Stimulated activated CD4-positive, alpha-beta T cell treated with anti-CD3 and anti-CD28 coated beads, TNF-alpha, amount 100 ng/mL, for 1 hour (primary cell): ENCODE results near the gene ZMYND8.
A peak's percentile ranks its signal among the peaks of the same experiment; 100 is the strongest.

Experiments used
- DNase-seq, 3 donors: peaks; one replicate each; pipeline ENCODE4 v3.0.0-alpha.2; 2020; ENCODE audit warnings: low read depth in 3 of 3, low spot score in 1 of 3

The ZMYND8 gene

DNA sequence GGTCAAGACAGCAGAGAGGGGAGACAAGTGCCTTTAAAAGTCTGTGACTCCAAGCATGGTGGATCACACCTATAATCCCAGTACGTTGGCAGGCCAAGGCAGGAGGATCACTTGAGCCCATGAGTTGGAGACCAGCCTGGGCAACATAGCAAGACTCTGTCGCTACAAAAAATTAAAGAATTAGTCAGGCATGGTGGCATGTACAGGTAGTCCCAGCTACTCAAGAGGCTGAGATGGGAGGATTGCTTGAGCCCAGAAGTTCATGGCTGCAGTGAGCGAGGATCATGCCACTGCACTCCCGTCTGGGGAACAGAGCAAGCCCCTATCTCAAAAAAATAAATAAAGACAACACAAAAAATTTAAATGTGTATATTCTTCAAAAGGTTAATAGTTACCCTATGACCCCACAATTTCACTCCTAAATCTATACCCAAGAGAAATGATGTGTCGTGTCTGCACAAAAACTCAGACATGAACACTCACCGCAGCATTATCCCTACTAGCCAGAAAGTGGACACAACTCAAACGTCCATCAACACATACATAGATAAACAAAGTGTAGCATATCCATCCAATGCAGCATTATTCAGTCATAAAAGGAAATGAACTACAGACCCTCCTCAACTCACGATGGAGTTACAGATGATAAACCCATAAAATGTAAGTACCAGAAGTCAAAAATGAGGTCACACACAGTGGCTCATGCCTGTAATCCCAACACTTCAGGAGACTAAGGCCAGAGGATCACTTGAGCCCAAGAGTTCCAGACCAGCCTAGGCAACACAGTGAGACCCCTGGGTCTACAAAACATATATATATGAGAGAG, 23.9 kb downstream of the ZMYND8 start:
- DNase-seq = no peak

DNA sequence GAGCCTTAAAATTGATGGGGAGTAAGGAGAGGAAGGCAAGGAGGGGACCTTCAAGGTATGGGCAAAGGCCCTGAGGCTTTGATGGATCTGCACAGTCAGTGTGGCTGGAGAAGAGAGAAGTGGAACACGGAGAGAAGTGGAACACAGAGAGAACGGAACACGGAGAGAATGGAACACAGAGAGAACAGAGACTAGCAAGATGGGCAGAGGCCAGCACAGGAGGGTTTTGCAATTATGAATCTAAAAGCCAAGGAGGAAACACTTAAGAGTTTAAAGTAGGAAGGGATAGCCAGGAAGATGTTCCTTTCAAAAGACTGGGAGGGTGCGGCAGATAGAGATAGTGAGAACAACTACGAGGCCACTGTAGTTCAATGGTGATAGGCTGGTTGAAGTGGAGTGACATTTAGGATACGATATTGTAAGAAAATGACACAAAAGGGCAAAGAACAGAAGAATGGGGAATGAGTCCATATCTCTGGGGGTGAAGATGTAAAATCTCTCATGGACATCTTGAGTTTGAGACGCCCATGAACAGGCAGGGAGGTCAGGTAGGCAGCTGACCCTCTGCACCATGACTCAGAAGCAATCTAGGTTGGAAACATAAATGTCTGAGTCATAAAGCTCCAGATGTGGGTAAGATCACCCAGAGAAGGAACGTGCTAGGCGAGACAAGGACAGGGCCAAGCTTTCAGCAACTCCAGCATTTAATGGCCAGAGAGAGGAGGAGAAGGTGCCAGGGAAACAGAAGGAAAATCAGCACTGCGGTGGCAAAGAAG, 25.4 kb downstream of the ZMYND8 start:
- DNase-seq = no peak

DNA sequence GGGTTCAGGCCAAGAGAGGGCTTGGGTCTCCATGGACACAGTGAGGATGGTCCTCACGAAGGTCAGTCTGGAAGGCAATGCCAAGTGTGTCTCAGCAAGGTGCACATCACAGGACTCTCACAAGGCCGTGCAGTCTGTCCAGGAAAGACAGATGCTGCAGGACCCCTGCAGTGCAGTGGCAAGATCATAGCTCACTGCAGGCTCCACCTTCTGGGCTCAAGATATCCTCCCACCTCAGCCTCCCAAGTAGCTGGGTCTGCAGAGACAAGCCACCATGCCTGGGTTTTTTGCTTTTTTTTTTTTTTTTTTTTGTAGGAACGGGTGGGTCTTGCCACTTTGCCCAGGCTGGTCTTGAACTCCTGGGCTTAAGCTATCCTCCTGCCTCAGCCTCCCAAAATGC, 26.4 kb downstream of the ZMYND8 start:
- DNase-seq = no peak

DNA sequence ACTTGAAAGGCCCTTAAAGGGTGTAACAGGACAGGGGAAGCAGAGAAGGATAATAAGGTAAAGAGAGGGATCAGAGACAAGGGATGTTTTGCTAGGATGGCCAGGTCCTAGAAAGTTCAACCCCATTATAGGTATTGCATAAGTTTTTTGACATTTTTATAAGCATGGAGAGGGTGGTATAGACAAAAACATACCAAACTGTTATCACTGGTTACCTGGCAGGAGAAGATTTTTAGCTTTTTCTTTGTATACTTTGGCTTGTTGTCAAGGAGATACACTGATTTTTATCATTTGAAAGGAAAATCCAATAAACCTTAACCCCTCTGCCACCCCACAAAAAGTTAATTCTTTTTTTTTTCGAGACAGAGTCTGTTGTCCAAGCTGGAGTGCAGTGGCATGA, 28.4 kb downstream of the ZMYND8 start:
- DNase-seq = no peak

DNA sequence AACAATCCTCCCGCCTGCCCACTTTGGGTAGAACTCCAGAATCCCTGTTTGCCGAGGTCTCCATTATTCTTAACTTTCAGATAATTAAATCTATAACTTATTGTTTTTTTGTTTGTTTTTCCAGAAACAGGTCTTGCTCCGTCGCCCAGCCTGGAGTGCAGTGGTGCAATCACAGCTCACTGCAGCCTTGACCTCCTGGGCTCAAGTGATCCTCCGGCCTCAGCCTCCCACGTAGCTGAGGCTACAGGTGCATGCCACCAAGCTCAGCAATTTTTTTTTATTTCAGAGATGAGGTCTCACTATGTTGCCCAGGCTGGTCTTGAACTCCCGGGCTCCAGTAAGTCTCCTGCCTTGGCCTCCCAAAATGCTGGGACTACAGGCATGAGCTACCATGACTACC, 28.8 kb downstream of the ZMYND8 start:
- DNase-seq = no peak

DNA sequence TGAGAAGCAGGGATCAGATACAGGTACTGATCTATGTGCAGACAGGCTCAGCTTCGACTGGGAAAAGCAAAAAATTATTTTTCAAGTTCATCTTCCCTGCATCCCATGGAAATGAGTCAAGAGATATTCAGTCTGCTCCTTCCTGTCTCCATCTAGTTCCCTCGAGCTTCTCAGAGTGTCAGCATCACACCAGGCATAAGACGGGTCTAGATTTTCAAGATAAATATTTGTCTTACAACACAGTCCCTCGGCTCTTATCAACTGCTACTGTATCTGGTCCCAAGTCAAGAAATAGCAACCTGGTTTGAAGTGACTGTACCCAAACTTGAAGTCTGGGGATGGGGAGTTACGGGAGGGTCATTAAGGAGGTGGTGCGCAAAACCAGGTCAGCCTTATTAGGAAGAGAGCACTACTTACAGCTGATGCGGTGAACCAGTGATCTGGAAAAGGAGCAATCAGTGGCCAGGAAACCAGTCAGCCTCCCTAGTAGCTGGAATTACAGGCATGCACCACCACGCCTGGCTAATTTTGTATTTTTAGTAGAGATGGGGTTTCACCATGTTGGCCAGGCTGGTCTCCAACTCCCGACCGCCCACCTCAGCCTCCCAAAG, 29.7 kb downstream of the ZMYND8 start:
- DNase-seq = no peak

DNA sequence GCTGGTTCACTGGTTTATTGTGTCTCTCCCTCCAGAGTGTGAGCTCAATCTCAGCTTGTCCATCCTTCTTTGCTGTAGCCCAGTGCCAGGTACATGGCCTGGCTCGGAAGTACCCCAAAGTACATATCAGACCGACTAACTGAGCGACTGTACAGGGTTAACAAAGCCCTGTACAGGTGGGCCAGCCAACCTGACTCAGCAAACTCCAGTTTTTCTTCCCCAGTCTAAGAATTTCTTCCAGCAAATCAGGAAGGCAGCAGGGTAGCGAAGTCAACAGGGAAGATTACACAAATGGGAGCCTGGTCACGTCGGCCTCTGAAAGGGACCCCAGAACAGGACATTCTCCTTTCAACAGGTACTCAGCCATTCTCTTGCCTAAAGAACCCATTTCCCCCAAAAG, 31.3 kb downstream of the ZMYND8 start:
- no peak for DNase-seq

DNA sequence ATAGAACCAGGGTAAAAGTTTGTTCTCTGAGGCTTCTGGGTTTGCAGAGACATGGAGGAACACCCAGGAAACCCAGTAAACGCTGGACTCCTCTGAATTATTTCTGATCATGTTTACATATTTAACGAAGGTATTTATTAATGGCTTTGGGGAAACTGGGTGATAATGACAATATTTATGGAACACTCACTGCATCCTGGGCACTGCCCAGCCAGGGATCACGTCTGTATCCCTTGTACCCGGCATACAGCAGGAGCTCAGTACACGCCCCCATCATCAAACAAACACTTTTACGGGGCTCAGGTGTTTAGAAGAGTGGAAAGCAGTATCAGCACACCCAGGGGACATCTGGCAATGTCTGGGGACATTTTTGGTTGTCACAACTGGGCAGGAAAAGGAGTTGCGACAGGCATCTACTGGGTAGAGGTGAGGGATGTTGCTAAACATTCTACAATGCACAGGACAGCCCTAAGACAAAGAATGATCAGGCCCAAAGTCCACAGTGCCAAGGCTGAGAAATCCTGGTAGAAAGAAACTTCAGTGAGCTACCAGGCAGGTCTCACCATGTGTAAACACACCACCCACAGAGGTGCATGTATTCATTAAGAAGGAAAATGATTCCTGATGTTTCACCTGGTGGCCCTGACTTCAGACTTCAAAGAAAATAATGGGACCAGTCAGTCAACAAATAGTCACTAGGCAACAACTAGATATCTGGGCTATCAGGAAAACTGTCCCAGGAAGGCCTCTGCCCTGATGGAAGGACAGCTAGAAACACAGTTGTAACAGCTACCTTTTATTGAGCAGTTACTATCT, 35.3 kb downstream of the ZMYND8 start:
- no peak for DNase-seq

DNA sequence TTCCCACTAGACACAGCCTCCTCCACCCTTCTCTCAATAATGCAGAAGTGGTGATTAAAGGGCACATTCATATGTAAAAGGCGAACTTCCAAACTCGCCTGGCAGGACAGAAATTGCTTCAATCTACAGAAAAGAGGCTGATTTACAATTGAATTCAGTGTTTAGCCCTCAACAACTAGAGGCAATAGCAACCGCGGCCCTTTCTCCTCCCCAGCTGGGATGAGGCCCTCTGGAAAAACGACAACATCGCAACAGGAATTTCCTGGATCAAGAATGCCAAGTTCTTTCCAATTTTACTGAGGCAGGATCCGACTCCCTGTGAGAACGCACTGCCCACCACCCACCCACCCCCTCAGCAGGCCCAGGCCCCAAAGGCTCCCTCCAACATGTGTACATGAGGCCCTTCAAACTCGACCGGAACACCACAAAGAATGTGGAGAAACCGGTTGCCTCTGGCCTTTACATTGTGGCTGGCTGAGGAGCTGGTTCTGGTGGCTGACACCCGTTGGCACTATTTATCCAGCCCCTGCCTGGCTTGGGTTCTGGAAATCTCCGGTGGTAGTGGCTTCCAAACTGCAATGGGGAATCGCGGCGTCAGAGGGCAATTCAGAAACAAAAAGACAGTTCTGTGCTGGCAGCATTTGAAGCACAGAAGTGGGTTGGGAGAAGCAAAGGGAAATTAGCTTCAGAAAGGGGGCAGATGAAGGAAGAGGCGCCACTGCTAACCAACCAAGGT, 36.8 kb downstream of the ZMYND8 start:
- DNase-seq = no peak

DNA sequence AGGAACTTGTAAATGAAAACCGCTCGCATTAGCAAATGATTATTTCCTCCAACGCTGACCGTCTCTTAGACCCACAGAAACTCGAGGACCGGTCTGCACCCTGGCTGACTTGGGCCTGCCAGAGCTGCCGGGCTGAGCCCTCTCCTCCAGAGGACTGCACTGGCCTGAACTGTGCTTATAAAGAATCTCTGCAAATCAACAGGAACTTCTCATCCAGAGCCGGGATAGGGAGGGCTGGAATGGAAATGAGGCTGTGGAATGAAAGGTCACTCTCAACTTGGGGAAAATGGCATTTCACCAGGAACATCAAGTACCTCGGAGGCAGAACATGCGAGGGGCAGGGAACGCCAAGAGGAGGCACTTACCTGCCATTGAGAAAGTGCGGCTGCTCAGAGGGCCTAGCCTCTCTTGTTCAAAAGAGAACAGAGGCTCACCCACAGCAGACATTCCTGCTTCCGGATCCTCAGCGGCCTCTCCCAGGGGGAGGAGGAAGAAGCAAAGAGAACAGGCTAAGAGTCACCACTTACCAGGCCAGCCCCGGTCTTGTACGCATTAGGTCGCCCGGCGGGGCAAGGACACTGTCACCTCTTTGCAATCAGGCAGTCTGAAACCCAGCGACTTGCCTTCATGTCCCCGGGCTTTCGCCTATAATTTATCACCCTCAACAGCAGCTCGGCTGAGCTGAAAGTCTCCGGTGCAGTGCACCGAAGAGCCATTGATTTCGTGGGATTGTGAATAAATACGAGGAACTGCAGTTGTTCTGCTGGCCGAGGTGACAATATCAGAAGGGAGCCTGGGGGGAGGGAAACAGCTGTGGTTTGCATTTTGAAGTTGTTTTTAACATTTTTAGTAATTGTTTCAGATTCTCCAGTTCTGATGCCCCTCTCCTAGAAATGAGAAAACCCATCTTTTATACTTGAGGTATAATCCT, 37.6 kb downstream of the ZMYND8 start:
- DNase-seq = no peak

DNA sequence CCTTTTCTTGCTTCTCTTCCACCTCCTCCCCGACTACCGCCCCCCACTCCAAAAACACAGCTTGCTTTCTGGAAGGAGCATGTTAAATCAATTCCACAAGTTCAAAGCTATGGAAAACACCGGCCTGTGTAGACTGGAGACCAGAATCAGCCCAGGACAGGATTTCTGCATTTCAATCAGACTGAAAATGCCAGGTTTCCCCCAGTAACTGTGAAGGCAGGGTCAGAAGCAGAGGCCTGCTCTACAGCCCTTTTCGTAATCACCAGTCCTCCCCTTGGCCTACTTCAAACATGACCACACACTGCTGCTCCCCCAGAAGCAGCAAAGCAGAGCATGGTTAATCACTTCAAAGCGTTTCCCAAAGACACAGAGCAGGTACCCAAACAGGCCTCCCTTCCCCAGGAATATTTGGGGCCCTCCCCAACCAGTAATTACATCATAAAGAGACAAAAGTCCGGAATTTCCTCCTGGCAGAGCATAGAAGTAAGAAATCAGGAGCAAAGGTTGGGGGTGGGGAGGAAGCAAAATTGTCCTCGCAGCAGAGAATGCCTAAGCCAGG, 38.4 kb downstream of the ZMYND8 start:
- no peak for DNase-seq

DNA sequence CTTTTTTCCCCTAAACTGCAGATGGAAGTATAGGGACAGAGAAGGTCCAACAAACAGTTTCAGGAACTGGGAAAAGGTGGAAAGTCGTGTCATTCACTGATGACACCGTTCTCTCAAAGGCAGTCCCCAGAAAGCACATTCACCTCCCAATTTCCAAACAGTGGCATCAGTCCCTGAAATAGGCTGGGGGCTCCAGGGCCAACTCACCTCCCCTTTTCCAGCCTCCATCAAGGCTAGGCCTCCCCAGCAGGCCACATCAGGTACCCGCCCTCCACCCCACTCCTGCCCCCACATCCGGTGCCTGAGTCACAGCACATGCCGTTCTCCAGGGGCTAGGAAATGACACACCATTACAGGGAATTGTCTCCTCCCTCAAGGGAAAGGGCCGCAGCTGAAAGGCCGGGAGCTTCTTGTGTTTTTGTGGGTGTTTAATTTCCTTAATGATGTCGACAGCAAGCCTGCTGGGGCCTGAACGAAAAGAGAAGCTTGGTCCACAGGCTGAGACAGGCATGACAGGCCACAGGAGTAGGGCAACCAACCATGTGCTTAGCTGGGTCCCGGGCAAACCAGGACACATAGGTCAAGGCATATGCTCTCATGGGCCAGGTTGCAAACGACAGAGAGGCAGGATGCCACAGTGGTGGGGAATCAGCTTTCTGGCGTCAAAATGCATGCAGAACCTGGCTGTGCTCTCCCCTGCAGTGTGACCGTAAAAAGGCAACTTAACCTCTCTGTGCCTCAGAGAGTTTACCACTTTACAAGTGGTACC, 39.2 kb downstream of the ZMYND8 start:
- peak in 2 of 3 donors; percentile 4 to 38 for DNase-seq

DNA sequence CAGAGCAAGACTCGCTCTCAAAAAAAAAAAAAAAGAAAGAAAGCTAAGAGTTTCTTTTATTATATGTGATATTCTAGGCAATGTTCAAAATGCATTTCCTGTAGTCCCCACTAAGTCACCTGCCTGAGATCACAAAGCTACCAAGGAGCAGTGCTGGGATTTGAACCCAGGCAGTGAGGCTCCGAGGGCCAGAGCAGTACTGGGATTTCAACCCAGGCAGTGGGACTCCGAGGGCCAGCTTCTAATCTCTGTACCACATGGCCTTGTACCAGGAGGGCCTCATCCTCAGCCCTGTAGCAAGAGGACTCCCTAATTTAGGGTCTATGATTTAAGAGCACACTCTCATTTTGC, 39.7 kb downstream of the ZMYND8 start:
- DNase-seq = no peak

DNA sequence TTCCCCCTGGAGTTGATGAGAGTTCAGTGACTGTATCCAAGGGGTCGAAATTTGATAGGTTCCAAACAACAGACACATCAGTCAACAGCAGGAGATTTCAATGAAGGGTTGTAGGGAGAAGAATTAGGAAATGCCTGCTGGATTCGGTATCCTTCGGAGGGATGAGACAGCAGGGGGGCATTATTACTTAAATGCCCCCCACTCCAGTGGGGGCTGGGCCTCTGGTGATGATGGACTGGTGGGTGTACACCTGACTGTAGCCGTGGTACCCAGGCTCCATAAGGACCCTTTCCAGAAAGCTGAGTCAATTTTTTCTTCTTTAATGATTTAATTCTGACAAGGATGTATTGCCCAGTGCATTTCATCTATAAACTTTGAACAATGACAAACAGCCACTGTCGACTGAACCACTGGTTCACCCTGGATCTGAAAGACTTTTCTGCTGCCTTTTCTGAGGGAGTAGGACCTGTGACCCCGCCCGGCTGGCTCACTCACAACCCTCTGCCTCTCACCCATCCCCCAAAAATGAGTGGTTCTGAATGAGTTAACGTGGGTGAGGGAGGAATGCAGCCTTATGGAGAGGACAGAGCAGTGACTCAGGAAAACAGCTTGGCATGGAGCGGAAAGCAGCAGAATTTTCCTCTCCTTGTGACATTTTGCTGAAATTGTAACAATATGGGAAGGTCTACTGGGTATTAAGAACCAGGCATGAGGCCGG, 41.0 kb downstream of the ZMYND8 start:
- no peak for DNase-seq

DNA sequence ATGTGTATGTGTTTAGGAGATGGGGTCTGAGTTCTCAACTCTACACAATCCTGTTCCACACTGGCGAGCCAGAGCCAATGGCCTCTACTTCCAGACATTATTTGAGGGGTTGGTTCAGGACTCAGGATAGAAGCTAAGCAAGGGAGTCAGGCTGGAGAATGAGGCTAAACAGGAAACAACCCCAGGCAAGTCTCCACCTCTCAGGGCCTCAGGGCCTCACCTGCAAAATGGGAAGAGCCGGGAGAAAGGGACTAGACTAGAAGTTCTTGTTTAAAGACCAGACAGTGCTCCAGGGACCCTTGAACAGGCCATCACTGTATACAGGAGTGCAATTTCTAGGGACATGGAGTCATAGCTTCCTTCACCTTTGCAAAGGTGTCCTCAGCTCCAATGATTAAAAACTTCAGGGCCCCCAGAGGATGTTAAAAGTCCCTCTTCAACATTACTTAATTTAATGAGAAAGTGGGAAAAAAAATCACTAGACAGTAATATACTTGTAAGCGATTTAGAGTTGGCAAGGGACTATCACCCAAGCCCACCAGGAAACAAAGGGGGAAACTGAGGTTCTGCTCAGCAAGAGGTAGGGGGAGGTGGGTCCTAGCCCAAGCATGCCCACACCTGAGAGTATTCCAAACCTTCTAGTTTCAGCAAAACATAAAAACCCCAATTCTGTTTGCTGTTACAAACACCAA, 41.7 kb downstream of the ZMYND8 start:
- DNase-seq = no peak

DNA sequence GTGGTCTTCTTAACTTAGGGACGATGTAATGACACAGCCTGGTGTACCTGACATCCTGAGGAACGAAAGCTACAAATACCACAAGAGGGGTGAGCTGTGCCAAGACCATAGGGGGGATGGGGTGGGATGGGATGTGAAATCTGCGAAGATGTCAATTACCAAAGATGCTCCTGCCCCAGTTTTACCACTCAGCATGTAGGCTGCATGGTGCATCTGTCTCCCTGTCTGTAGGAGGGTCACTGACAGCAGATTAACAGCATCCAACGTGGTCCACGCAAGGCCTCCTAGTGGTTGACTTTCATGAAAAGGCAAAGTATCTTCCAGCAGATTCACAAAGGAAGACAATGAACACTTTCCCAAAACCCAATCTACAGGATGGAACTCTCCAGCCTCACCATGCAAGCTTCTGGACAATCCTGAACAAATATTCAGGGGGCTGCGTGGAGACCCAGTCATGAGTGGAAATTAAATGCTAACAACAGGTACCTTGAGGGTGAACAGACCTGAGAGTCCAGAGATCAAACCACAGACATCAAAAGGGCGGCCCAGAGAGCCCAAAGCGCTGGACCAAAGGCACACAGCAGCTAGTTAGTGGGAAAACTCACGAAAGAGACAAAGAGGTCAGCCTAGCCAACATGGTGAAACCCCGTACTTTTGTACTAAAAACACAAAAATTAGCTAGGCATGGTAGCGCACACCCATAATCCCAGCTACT, 44.4 kb downstream of the ZMYND8 start:
- DNase-seq = no peak

DNA sequence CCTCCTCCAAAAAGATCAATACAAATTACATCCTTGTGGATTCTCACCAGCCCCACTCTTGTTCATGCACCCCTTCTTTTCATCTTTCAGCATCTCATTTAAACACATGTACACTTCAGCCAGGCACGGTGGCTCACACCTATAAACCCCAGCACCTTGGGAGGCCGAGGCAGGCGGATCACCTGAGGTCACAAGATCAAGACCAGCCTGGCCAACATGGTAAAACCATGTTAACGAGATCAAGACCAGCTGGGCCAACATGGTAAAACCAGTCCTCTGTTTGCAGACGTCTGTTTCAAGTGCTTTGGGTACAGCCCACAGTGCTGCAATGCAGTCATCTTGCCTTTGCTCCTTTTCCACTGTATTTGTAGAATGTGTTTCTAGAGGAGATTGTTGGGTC, 45.3 kb downstream of the ZMYND8 start:
- no peak for DNase-seq
